NT2/D1 (cell line): ENCODE results near the gene TAF5L.
"Not testable (repeated sequence)": the region's sequence is repeated elsewhere in the genome, so short reads cannot be mapped to it uniquely, and the experiment has no call there.

ENCODE experiments used
- DNase-seq: peaks from one replicate; pipeline ENCODE4 v3.0.0-alpha.2; 2011; ENCODE audit warnings: low read depth, low spot score
- H3K27me3 ChIP-seq: 2 replicates; pipeline ENCODE4 v1.6.0; 2011; ENCODE audit warnings: mild to moderate bottlenecking; ENCODE audit not compliant: insufficient read length, insufficient read depth
- H3K36me3 ChIP-seq: 2 replicates; pipeline ENCODE4 v1.6.1; 2011; ENCODE audit warnings: mild to moderate bottlenecking, low read length, mixed read lengths; ENCODE audit not compliant: insufficient read depth, insufficient read length
- H3K4me1 ChIP-seq: 2 replicates; pipeline ENCODE4 v1.5.1; 2011; ENCODE audit not compliant: insufficient read depth, insufficient read length
- H3K4me3 ChIP-seq: 2 replicates; pipeline ENCODE4 v1.5.1; 2011; ENCODE audit warnings: low read depth; ENCODE audit not compliant: insufficient read length
- H3K9ac ChIP-seq: 2 replicates; pipeline ENCODE4 v1.6.0; 2011; ENCODE audit warnings: low read depth; ENCODE audit not compliant: insufficient read length
- H3K9me3 ChIP-seq: 2 replicates; pipeline ENCODE4 v1.5.1; 2011; ENCODE audit warnings: mild to moderate bottlenecking, low read length; ENCODE audit not compliant: insufficient read depth
- SUZ12 ChIP-seq: IDR thresholded peaks from 2 replicates; pipeline ENCODE4 v1.6.1; 2011; ENCODE audit not compliant: insufficient read length, insufficient read depth; ENCODE audit errors: extremely low read depth
- YY1 ChIP-seq: IDR thresholded peaks from 2 replicates; pipeline ENCODE4 v1.6.1; 2011; ENCODE audit not compliant: insufficient read length, insufficient read depth
- ZNF274 ChIP-seq: IDR thresholded peaks from 2 replicates; pipeline ENCODE4 v1.6.1; 2011; ENCODE audit warnings: mild to moderate bottlenecking, low read depth, low read length

The TAF5L gene

DNA sequence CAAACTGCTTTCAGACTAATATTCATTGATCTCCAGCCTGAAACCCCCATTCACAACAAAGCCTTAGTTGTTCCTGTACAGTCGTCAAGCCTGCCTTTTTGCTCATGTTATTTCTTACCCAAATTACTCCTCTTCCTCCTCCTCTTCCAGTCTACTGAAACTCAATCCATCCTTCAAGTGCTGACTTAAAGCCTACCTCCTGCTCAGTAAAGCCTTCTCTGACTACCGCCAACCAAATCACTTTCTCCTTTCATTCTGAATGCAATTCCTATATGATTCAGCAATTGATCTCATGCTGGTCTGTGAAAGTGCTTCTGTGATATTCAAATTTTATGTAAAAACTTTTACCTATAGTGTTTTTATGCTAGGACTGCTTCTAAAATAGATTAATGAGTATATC, 18.6 kb downstream of the TAF5L start:
- H3K4me3 ChIP-seq = no peak overlapping the region
- H3K4me1 ChIP-seq = no peaks in the 10 kb centered on the region
- no peak overlapping the region for H3K9ac ChIP-seq
- no peaks in the 10 kb centered on the region for H3K9me3 ChIP-seq
- H3K36me3 ChIP-seq = peaks cover 91% of the 10 kb centered on the region
- H3K27me3 ChIP-seq = no peaks in the 10 kb centered on the region
- no peak for DNase-seq
- no peak for TF ChIP-seq ZNF274
- TF ChIP-seq YY1 = no peak
- TF ChIP-seq SUZ12 = no peak

DNA sequence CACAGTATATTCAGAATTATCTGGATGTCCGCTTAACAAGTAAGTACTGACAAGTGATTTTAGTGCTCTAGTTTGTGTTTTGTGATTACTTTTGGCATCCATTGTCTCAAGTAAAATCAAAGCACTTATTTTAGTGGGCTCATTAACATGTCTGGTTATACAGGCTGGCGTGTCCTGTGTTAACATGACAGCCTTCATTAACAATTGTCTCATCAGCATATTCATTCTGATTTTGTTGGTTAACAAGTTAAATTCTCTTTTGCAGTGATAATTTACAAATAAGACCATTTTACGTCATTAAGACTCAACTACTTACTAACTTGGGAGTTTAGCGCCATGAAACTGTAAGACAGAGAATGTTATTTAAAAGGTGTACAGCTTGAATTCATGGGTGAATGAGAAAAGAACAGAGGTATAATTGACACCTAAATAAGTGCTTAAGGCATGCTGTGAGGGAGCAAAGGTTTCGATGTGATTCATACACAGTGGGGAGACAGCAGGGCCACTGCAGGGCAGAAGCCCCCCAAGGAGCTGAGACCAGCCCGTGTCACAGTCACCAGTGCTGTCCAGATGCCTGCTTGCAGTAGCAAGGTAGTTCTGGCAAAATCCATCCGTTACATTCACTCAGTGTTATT, 22.4 kb downstream of the TAF5L start:
- Histone ChIP-seq H3K4me3 (no peak overlapping the region), H3K9ac (no peak overlapping the region), H3K27me3 (no peaks in the 10 kb centered on the region), H3K9me3 (no peaks in the 10 kb centered on the region), H3K4me1 (no peaks in the 10 kb centered on the region), H3K36me3 (peaks cover 85% of the 10 kb centered on the region)
- no peak for DNase-seq
- no peak for TF ChIP-seq YY1

DNA sequence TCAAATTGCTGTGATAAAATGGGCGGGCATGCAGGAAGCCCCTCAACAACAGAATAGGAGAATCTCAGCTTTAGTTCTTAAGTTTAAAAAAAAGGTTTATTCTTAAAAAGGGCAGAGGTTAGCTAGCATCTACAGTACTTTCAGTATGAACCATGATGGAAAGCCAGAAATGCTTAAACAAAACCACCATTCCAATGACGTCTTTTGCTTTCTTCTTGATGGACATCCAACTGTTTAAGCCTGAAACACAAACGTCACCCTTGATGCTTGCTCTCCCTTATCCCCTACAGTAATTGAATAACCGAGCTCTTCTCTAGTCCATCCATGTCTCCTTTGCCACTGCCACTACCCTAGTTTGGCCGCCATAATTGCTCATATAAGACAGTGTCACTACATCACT, 25.7 kb downstream of the TAF5L start:
- DNase-seq = no peak
- peaks cover 61% of the 10 kb centered on the region for H3K36me3 ChIP-seq
- H3K4me1 ChIP-seq = no peaks in the 10 kb centered on the region
- no peak overlapping the region for H3K9ac ChIP-seq
- TF ChIP-seq YY1 = no peak
- no peaks in the 10 kb centered on the region for H3K9me3 ChIP-seq
- no peaks in the 10 kb centered on the region for H3K27me3 ChIP-seq
- no peak overlapping the region for H3K4me3 ChIP-seq

DNA sequence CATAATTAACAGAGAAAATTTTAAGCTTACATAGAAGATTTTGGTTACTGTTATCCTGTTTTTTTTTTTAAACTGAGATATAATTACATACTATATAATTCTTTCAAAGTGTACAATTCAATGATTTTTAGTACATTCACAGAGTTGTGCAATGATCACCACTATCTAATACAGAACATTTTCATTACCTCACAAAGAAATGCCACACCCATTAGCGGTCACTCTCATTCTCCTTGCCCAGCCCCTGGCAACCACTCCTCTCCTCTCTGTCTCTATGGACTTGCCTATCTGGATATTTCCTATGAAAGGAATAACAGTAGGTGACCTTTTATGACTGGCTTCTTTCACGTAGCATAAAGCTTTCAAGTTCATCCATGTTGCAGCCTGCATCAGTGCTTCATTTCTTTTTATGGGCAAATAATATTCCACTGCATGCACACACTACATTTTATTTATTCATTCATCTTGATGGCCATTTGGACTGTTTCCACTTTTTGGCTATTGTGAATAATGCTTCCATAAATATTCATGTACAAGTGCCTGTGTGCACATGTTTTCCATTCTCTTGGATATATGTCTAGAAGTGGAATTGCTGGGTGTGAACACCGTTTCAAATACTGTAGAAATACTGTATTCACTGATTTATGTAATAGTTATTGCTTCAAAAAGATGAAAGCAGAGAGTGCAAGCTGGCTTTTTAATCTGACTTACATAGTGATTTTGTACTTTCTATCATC, 26.5 kb downstream of the TAF5L start:
- Histone ChIP-seq H3K36me3 (peaks cover 64% of the 10 kb centered on the region), H3K9ac (no peak overlapping the region), H3K4me1 (no peaks in the 10 kb centered on the region), H3K27me3 (no peaks in the 10 kb centered on the region), H3K4me3 (no peak overlapping the region), H3K9me3 (no peaks in the 10 kb centered on the region)
- no peak for TF ChIP-seq SUZ12
- no peak for TF ChIP-seq YY1
- no peak for TF ChIP-seq ZNF274
- no peak for DNase-seq

DNA sequence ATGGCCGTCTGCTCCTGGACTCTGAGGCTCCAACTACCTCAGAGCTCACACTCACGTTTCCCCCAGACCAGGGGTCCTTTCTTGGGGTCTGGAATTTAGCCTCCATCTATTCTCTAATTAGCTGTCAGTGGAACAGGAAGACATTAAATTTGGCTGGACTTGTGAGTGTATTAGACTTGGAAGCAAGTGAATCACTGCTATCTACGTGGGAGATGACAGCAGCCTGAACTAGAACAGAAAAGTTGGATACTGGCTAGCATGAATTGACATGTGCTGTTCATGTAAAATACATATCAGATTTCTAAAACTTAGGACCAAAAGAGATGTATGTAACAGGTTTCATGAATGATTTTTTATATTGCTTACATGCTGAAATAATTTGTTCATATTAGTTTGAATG, 28.0 kb downstream of the TAF5L start:
- no peaks in the 10 kb centered on the region for H3K4me1 ChIP-seq
- TF ChIP-seq SUZ12 = no peak
- no peak for TF ChIP-seq YY1
- no peak for TF ChIP-seq ZNF274
- H3K9me3 ChIP-seq = no peaks in the 10 kb centered on the region
- no peak overlapping the region for H3K4me3 ChIP-seq
- DNase-seq = no peak
- peaks cover 68% of the 10 kb centered on the region for H3K36me3 ChIP-seq
- H3K27me3 ChIP-seq = no peaks in the 10 kb centered on the region
- H3K9ac ChIP-seq = no peak overlapping the region

DNA sequence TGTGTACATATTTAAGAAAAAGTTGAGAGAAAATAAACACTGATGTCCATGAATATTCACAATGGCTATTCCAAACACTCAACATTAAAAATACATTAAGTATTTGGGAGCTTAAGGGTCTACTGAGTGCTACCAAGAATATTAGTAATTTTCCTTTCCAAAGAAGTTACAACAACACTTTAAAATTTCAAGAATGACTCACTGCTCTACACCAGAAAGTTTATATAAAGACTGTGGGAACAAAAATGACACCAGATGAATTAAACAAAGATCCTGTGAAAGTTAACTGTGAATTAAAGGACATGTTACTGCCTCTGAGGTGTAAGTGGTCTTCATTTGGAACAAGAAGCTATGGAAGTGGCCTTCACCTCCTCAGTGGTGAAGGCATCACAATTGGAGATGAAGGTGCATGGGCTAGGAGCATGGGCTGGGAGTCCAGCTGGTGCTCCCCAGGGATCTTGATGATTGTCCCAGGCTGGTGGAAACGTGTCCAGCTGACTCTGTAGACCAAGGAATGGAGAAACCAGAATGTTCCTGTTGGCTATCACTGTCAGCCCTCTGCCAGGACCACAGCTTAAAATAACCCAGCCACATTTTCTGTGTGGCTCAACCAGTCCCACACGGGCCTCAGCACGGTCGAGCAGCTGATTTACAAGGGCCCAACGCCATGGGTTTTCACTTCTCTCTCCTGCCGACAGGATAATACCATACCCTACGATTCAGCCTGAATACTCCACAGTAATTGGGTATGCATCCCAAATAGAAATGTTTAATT, 28.8 kb downstream of the TAF5L start:
- Histone ChIP-seq H3K9ac (no peak overlapping the region), H3K36me3 (peaks cover 63% of the 10 kb centered on the region), H3K27me3 (no peaks in the 10 kb centered on the region), H3K4me3 (no peak overlapping the region), H3K4me1 (no peaks in the 10 kb centered on the region), H3K9me3 (no peaks in the 10 kb centered on the region)
- DNase-seq = no peak
- no peak for TF ChIP-seq SUZ12
- TF ChIP-seq ZNF274 = no peak
- no peak for TF ChIP-seq YY1

DNA sequence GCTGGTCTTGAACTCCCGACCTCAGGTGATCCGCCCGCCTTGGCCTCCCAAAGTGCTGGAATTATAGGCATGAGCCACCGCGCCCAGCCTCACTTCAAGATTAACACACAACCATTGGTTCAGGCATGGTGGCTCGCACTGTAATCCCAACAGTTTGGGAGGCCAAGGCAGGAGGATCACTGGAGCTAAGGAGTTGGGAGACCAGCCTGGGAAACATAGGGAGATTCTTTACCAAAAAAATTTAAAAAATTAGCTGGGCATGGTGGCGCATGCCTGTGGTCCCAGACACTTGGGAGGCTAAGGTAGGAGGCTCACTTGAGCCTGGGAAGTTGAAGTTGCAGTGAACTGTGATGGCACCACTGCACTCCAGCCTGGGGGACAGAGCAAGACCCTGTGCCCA, 30.0 kb downstream of the TAF5L start:
- not testable (repeated sequence) for H3K4me3 ChIP-seq, H3K9me3 ChIP-seq, DNase-seq, H3K9ac ChIP-seq, H3K4me1 ChIP-seq, H3K27me3 ChIP-seq
- H3K36me3 ChIP-seq = peaks cover 51% of the 10 kb centered on the region
